Urinary bladder (tissue), 4 donors: ENCODE data around the gene RIPK4. TPM values are rescaled to one million over a fixed set of nuclear protein-coding genes. Genes with fewer than 3 reads are reported as not detected.
A peak's percentile ranks its signal among the peaks of the same experiment; 100 is the strongest.

Source experiments
- DNase-seq: peaks from one replicate; pipeline ENCODE4 v3.0.0-alpha.2; 2015; ENCODE audit errors: extremely low spot score
- H3K27ac ChIP-seq: one replicate; pipeline ENCODE4 v1.5.1; 2013; ENCODE audit warnings: low read depth, mild to moderate bottlenecking, moderate library complexity
- H3K36me3 ChIP-seq: one replicate; pipeline ENCODE4 v1.6.1; 2013; ENCODE audit warnings: mild to moderate bottlenecking, moderate library complexity; ENCODE audit not compliant: insufficient read depth
- H3K4me1 ChIP-seq: one replicate; pipeline ENCODE4 v1.6.1; 2013; ENCODE audit warnings: mild to moderate bottlenecking, moderate library complexity; ENCODE audit not compliant: insufficient read depth
- H3K4me3 ChIP-seq: one replicate; pipeline ENCODE4 v1.5.1; 2013; ENCODE audit warnings: low read depth, low read length
- WGBS: extraction: QIAGEN DNeasy Blood & Tissue Kit; methylation state at CpG from one replicate; pipeline ENCODE4 v1.1.7; 2013; 5-methylcytosine and 5-hydroxymethylcytosine counted together
- polyA plus RNA-seq: library from polyadenylated mRNA; stranded (reverse); fragments of 200-250 nt; gene quantifications from one replicate; pipeline ENCODE4 v1.2.3, GENCODE V29; 2013
- total RNA-seq: library from RNA; depleted of rRNA; stranded (reverse); fragments of >200 nt; gene quantifications from one replicate; pipeline ENCODE4 v1.2.3, GENCODE V29; 2014
- donor health status: healthy with polysubstance abuse.
- donor health status: healthy.

RIPK4 gene
- total and polyA plus RNA-seq, 2 donors: 2.7 to 8.8 TPM

- H3K4me1 ChIP-seq: no peaks in the 10 kb centered on the region
- no peak overlapping the region for H3K4me3 ChIP-seq
- H3K27ac ChIP-seq: no peak overlapping the region
- DNase-seq: peak; percentile 80
- 49% methylated on average over 18 of the region's 18 CpGs for WGBS
- H3K36me3 ChIP-seq: no peaks in the 10 kb centered on the region
Measured at GRCh38 chr21:41783476-41784180, 16.8 kb upstream of the RIPK4 start.

GRCh38 chr21:41781050-41781410, 14.2 kb upstream of the RIPK4 start:
- WGBS: 71% methylated on average over 2 of the region's 2 CpGs

GRCh38 chr21:41780337-41781049, 13.6 kb upstream of the RIPK4 start:
- Histone ChIP-seq H3K36me3 (no peaks in the 10 kb centered on the region), H3K4me1 (no peaks in the 10 kb centered on the region), H3K27ac (no peak overlapping the region), H3K4me3 (no peak overlapping the region)
- WGBS: 66% methylated on average over 1 of the region's 1 CpG
- no peak for DNase-seq

More at GRCh38 chr21:41781050-41781410, 14.2 kb upstream of the RIPK4 start:
- no peak overlapping the region for H3K4me3 ChIP-seq
- H3K27ac ChIP-seq: no peak overlapping the region
- DNase-seq: no peak
- no peaks in the 10 kb centered on the region for H3K4me1 ChIP-seq
- H3K36me3 ChIP-seq: no peaks in the 10 kb centered on the region

GRCh38 chr21:41779659-41780058, 12.8 kb upstream of the RIPK4 start:
- Histone ChIP-seq H3K27ac (no peak overlapping the region), H3K4me1 (no peaks in the 10 kb centered on the region), H3K36me3 (no peaks in the 10 kb centered on the region), H3K4me3 (no peak overlapping the region)
- no peak for DNase-seq
- 32% methylated on average over 5 of the region's 5 CpGs for WGBS

- H3K4me3 ChIP-seq: no peak overlapping the region
- H3K27ac ChIP-seq: no peak overlapping the region
- WGBS: 18% methylated on average over 16 of the region's 16 CpGs
- DNase-seq: no peak
- H3K4me1 ChIP-seq: no peaks in the 10 kb centered on the region
- H3K36me3 ChIP-seq: no peaks in the 10 kb centered on the region
Measured at GRCh38 chr21:41778930-41779600, 12.2 kb upstream of the RIPK4 start.

GRCh38 chr21:41777951-41778815, 11.3 kb upstream of the RIPK4 start:
- H3K4me3 ChIP-seq: no peak overlapping the region
- H3K4me1 ChIP-seq: no peaks in the 10 kb centered on the region
- H3K27ac ChIP-seq: peak overlapping the region; percentile 72
- 19% methylated on average over 45 of the region's 45 CpGs for WGBS
- no peaks in the 10 kb centered on the region for H3K36me3 ChIP-seq
- DNase-seq: no peak

GRCh38 chr21:41776778-41777177, 9.9 kb upstream of the RIPK4 start:
- Histone ChIP-seq H3K36me3 (no peaks in the 10 kb centered on the region), H3K27ac (no peak overlapping the region), H3K4me1 (no peaks in the 10 kb centered on the region), H3K4me3 (no peak overlapping the region)
- no peak for DNase-seq
- 92% methylated on average over 4 of the region's 4 CpGs for WGBS

GRCh38 chr21:41775149-41775472, 8.3 kb upstream of the RIPK4 start:
- Histone ChIP-seq H3K27ac (no peak overlapping the region), H3K4me3 (no peak overlapping the region), H3K4me1 (no peaks in the 10 kb centered on the region), H3K36me3 (no peaks in the 10 kb centered on the region)
- 42% methylated on average over 3 of the region's 3 CpGs for WGBS
- no peak for DNase-seq

GRCh38 chr21:41774467-41775148, 7.8 kb upstream of the RIPK4 start:
- no peaks in the 10 kb centered on the region for H3K4me1 ChIP-seq
- DNase-seq: no peak
- 51% methylated on average over 10 of the region's 10 CpGs for WGBS
- H3K36me3 ChIP-seq: no peaks in the 10 kb centered on the region
- H3K4me3 ChIP-seq: no peak overlapping the region
- no peak overlapping the region for H3K27ac ChIP-seq

GRCh38 chr21:41772351-41773080, 5.7 kb upstream of the RIPK4 start:
- H3K4me3 ChIP-seq: no peak overlapping the region
- H3K27ac ChIP-seq: no peak overlapping the region
- no peak for DNase-seq
- 44% methylated on average over 16 of the region's 16 CpGs for WGBS
- H3K4me1 ChIP-seq: no peaks in the 10 kb centered on the region
- H3K36me3 ChIP-seq: no peaks in the 10 kb centered on the region

GRCh38 chr21:41771625-41771945, 4.7 kb upstream of the RIPK4 start:
- 81% methylated on average over 7 of the region's 7 CpGs for WGBS
- no peak for DNase-seq

GRCh38 chr21:41770901-41771624, 4.2 kb upstream of the RIPK4 start:
- no peaks in the 10 kb centered on the region for H3K4me1 ChIP-seq
- no peak for DNase-seq
- H3K4me3 ChIP-seq: no peak overlapping the region
- no peaks in the 10 kb centered on the region for H3K36me3 ChIP-seq
- H3K27ac ChIP-seq: no peak overlapping the region
- WGBS: 56% methylated on average over 14 of the region's 14 CpGs

More at GRCh38 chr21:41771625-41771945, 4.7 kb upstream of the RIPK4 start:
- no peak overlapping the region for H3K27ac ChIP-seq
- no peaks in the 10 kb centered on the region for H3K4me1 ChIP-seq
- H3K36me3 ChIP-seq: no peaks in the 10 kb centered on the region
- no peak overlapping the region for H3K4me3 ChIP-seq
